Keratinocyte (primary cell): ENCODE data around the gene AFTPH.

Source experiments
- CTCF ChIP-seq, 3 experiments: IDR thresholded peaks in 1 of 3; conservative IDR thresholded peaks in 1 of 3; optimal IDR thresholded peaks in 1 of 3; 2 replicates in 2 of 3; 3 replicates in 1 of 3; pipeline versions ENCODE3 to v1.5.1; 2011; ENCODE audit warnings: low read length in 3 of 3, mild to moderate bottlenecking in 3 of 3, moderate library complexity in 2 of 3, control low read depth in 1 of 3, inconsistent platforms in 1 of 3; ENCODE audit not compliant: insufficient read depth in 2 of 3; ENCODE audit errors: extremely low read depth in 1 of 3
- EZH2 ChIP-seq: IDR thresholded peaks from one replicate; pipeline ENCODE4 v1.6.1; 2012; ENCODE audit warnings: inconsistent platforms, mild to moderate bottlenecking, low read length, moderate library complexity

GRCh38 chr2:64542071-64543007 is 18.2 kb downstream of the AFTPH start:
- TF ChIP-seq EZH2 = no peak
- no peak for TF ChIP-seq CTCF (optimal IDR thresholded peaks at IDR 0.05 in 1 of 3, IDR thresholded peaks at IDR 0.05 in 1 of 3, conservative IDR thresholded peaks at IDR 0.05 in 1 of 3; ENCODE audit: extremely low read depth in 1 of 3, insufficient read depth in 2 of 3, low read length in 3 of 3)
